Stimulated activated CD8-positive, alpha-beta memory T cell treated with anti-CD3 and anti-CD28 coated beads, Interleukin-4, amount 100 ng/mL, for 1 hour (primary cell): Measurements from ENCODE around the gene P2RY2.
"Not testable (repeated sequence)": the region's sequence is repeated elsewhere in the genome, so short reads cannot be mapped to it uniquely, and the experiment has no call there.

Source experiments
- DNase-seq, 2 donors: peaks; one replicate each; pipeline ENCODE4 v3.0.0-alpha.2; 2020; ENCODE audit warnings: low read depth in 2 of 2, low spot score in 1 of 2

The P2RY2 gene

GRCh38 chr11:73265853-73266645 is 48.0 kb downstream of the P2RY2 start:
- no peak for DNase-seq

GRCh38 chr11:73266646-73267020 is 48.6 kb downstream of the P2RY2 start:
- no peak for DNase-seq

GRCh38 chr11:73267122-73267846 is 49.2 kb downstream of the P2RY2 start:
- DNase-seq = no peak

GRCh38 chr11:73267906-73268540 is 49.9 kb downstream of the P2RY2 start:
- no peak for DNase-seq

GRCh38 chr11:73268671-73269271 is 50.7 kb downstream of the P2RY2 start:
- no peak for DNase-seq

- DNase-seq = no peak
Observed at GRCh38 chr11:73269459-73270015, 51.5 kb downstream of the P2RY2 start.

- no peak for DNase-seq
Observed at GRCh38 chr11:73270016-73270854, 52.2 kb downstream of the P2RY2 start.

- DNase-seq = no peak
Observed at GRCh38 chr11:73270855-73271477, 52.9 kb downstream of the P2RY2 start.

GRCh38 chr11:73271478-73271865 is 53.4 kb downstream of the P2RY2 start:
- not testable (repeated sequence) for DNase-seq

- no peak for DNase-seq
Observed at GRCh38 chr11:73271936-73272679, 54.0 kb downstream of the P2RY2 start, which contains the start of gene P2RY6. P2RY6 (plus strand) TSS chr11:73272338; CDS start chr11:73296519, 24,181 bp downstream.

GRCh38 chr11:73272680-73273038 is 54.6 kb downstream of the P2RY2 start:
- DNase-seq = no peak

- no peak for DNase-seq
Observed at GRCh38 chr11:73273222-73273895, 55.3 kb downstream of the P2RY2 start.

- DNase-seq = not testable (repeated sequence)
Observed at GRCh38 chr11:73274191-73274590, 56.1 kb downstream of the P2RY2 start.

- no peak for DNase-seq
Observed at GRCh38 chr11:73274722-73275380, 56.8 kb downstream of the P2RY2 start.

GRCh38 chr11:73275381-73275750 is 57.3 kb downstream of the P2RY2 start:
- DNase-seq = no peak

GRCh38 chr11:73277467-73277866 is 59.4 kb downstream of the P2RY2 start:
- no peak for DNase-seq

- DNase-seq = no peak
Observed at GRCh38 chr11:73280626-73281025, 62.5 kb downstream of the P2RY2 start.

GRCh38 chr11:73281201-73281741 is 63.2 kb downstream of the P2RY2 start:
- DNase-seq = no peak
